ENCODE results near the gene BCL2.

DNA sequence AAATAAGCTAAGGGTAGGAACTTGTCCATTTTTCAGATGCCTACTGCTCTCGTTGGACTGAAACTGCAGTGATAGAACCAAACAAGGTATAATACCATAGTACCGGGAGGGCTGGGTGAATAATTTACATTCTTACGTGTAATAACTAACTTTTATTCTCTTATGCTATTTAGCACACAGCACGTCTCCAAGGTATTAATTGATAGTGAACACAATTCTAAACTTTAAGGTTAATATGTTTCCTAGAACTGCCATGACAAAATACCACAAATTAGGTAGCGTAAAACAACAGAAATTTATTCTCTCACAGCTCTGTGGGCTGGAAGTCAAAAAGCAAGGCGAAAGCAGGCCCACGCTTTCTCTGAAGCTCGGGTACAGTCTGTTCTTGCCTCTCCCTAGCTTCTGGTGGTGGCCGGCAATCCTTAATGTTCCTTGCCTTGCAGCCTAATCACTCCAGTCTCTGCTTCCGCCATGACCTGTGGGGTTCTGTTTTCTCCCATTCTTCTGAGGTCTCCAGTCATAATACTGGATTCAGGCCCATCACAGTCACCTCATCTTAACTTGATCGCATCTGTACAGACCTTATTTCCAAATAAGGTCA is 5.6 kb upstream of the BCL2 start:
- TF ChIP-seq, protein P1, sequence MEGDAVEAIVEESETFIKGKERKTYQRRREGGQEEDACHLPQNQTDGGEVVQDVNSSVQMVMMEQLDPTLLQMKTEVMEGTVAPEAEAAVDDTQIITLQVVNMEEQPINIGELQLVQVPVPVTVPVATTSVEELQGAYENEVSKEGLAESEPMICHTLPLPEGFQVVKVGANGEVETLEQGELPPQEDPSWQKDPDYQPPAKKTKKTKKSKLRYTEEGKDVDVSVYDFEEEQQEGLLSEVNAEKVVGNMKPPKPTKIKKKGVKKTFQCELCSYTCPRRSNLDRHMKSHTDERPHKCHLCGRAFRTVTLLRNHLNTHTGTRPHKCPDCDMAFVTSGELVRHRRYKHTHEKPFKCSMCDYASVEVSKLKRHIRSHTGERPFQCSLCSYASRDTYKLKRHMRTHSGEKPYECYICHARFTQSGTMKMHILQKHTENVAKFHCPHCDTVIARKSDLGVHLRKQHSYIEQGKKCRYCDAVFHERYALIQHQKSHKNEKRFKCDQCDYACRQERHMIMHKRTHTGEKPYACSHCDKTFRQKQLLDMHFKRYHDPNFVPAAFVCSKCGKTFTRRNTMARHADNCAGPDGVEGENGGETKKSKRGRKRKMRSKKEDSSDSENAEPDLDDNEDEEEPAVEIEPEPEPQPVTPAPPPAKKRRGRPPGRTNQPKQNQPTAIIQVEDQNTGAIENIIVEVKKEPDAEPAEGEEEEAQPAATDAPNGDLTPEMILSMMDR (IDR thresholded peaks at IDR 0.05), result no peak
- TF ChIP-seq EZH2phosphoT487 (IDR thresholded peaks at IDR 0.05), result no peak
